OCI-LY1 (cell line): Measurements from ENCODE around the gene TCF21.

ENCODE experiments used
- EZH2 ChIP-seq: fragments of 200-600 bp; sonication (generic), shearing (Covaris generic); IDR thresholded peaks from 2 replicates; pipeline ENCODE4 v1.8.0; 2017; ENCODE audit warnings: borderline replicate concordance, mixed run types, mild to moderate bottlenecking, antibody characterized with exemption, low read length, moderate library complexity, mixed read lengths
- TF ChIP-seq, protein P1 (sequence below): fragments of 200-600 bp; sonication (generic), shearing (Covaris generic); IDR thresholded peaks from 2 replicates; pipeline ENCODE4 v1.5.1; 2017; ENCODE audit warnings: mild to moderate bottlenecking, antibody characterized with exemption, low read length, moderate library complexity, mixed read lengths

DNA sequence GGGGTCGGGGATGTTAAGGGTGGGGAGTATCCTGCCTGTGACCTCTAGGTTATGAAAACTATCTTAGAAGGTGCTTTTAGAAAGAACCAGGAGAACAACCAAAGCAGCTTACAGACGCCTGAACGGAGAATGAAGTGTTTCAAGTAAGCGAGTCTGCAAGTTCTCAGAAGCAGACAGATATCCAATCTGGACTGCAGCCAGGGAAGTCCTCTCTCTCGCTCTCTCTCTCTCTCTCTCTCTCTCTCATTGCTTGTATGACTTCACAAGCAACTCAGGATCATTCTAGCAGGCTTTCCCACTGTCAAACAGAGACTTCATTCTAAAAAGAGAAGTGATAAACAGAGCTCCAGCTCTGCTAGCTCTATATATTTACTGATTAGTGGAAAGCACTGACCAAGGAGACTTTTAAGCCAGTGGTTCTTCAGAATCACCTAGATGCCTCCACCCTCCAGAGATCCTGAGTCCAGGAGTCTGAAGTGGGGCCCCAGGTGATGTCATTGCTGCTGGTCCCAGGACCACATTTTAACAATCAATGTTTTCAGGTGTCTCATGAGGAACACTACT, 6.0 kb downstream of the TCF21 start:
- TF ChIP-seq EZH2 = no peak
- TF ChIP-seq, protein P1, sequence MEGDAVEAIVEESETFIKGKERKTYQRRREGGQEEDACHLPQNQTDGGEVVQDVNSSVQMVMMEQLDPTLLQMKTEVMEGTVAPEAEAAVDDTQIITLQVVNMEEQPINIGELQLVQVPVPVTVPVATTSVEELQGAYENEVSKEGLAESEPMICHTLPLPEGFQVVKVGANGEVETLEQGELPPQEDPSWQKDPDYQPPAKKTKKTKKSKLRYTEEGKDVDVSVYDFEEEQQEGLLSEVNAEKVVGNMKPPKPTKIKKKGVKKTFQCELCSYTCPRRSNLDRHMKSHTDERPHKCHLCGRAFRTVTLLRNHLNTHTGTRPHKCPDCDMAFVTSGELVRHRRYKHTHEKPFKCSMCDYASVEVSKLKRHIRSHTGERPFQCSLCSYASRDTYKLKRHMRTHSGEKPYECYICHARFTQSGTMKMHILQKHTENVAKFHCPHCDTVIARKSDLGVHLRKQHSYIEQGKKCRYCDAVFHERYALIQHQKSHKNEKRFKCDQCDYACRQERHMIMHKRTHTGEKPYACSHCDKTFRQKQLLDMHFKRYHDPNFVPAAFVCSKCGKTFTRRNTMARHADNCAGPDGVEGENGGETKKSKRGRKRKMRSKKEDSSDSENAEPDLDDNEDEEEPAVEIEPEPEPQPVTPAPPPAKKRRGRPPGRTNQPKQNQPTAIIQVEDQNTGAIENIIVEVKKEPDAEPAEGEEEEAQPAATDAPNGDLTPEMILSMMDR = no peak
